ENCODE data around the gene XG.

Gene XG

DNA sequence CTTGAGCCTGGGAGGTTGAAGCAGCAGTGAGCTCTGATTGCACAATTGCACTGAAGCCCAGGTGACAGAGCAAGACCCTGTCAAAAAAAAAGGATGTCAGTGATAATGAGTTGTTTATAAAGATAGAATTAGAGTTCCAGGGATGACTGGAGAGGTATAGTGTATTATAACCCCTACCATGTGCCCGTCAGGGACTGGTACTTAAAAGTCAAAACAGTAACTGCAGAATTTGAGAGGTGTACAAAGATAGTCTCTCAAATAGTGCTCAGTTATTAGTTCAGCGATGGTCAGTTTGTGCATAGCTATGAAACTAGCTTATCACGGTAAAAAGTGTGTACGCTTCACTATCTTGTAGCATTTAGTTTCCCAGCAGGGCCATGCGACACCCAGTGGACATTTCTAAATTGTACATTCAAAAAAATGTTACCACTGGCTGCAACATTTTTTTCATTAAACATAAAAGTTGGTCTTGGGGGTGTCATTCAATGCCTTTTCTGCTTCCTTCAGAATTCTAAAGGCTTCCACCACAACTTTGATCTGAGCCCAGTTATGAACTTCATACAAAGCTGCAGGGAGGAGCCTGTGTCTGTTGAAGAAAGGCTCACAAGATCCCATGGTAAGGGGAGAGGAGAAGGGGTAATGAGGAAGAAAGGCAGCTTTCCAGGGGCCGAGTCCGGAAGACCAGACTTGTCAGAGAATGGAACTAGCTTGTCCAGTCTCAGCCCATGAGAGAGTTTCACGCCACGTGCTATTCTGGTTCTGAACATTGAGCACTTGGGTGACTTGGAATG, 67.7 kb downstream of the XG start:
- no peak for DNase-seq (ENCODE audit: low read depth in 2 of 2)

DNA sequence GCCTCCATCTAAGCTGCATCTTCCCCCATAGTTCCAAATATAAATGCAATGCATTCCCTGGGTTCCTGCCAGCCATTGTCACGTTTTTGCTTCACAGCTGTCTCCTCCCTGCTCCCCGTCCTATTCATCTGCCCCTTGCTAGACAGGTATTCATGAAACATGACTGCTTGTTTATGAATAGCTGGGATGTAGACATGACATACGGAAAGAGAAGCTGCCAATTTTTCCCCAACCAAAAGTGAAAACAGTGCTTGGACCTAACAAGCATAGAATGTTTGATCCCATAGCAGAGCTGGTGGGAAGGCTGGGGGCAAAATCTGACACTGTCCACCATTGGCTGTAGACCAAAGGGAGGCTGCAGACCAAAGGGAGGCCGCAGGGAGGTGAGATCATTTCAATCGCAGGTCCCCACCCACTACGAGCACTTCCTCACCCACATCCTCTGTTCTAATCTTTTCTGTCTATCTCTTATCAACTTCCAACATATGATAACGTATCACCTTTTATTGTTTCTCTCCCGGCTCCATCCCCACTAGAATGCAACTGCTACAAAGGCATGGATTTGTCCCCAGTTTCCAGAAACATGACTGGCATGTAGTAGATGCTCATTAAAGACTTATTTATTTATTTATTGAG, 68.4 kb downstream of the XG start:
- DNase-seq (ENCODE audit: low read depth in 2 of 2), result no peak

- DNase-seq (ENCODE audit: low read depth in 2 of 2), result no peak
Observed at GRCh38 chrX:2823795-2824386, 72.1 kb downstream of the XG start.

GRCh38 chrX:2824886-2825285, 73.0 kb downstream of the XG start:
- no peak for DNase-seq (ENCODE audit: low read depth in 2 of 2)

- DNase-seq (ENCODE audit: low read depth in 2 of 2), result no peak
Observed at GRCh38 chrX:2828344-2828958, 76.6 kb downstream of the XG start, which contains the start of gene GYG2. Gene GYG2 (plus strand): TSS chrX:2828930. CDS start chrX:2830189, 1,259 bp downstream.

DNA sequence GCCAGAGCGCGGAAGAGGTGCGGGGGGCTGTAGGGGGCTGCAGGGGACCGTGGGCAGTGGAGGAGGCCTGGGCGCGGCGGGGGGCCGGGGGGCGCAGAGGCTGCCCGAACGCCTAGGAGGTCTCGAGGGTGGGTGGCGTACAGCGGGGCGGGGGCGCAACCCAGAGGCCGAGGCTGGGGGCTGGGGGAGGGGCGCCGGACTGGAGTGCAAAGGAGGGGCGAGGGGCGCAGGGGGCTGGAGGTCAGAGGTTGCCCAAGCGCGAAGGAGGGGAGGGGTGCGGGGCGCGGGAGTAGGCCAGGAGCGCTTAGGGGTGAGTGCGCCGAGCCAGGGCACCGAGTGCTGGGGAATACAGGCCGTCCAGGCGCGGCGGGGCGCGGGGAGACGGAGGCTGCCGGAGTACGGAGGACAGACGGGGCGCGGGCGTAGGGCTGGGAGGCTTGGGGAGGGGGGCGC, 77.1 kb downstream of the XG start:
- DNase-seq (ENCODE audit: low read depth in 2 of 2), result no peak

DNA sequence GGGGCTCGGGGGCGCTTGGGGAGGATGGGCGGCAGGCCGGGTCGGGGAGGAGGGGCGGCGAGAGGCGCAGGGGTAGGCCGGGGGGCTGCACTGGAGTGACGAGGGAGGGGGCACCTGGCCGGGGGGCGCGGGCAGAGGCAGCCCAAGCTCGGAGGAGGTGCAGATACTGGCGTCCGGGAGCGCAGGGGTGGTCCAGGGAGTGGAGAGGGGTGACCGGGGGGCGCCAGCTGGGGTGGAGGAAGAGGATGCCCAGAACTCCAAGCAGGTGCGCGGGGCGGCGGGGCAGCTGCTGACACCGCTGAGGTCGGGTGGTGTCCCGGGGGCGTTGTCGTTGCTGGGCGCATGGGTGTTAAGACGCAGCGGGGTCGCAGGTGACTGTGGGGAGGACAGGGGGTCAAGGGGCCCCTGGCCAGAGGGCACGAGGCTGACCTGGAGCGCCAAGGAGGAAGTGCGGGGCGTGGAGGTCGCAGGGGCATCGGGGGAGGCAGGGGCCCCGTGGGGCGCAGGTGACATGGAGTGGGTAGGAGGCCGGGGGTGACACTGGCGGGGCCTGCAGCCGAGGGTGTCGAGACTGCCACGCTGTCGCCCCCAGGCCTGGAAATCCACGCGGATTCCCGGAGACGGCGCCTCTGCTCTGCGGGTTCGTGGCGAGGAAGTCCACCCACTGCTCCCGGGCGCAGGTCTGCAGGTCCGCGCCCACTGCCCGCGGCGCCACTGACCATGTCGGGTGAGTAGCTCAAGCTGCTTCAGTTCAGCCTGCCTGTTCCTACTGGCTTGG, 77.8 kb downstream of the XG start:
- DNase-seq (ENCODE audit: low read depth in 2 of 2), result no peak

GRCh38 chrX:2831471-2832228, 79.8 kb downstream of the XG start:
- DNase-seq (ENCODE audit: low read depth in 2 of 2), result no peak

DNA sequence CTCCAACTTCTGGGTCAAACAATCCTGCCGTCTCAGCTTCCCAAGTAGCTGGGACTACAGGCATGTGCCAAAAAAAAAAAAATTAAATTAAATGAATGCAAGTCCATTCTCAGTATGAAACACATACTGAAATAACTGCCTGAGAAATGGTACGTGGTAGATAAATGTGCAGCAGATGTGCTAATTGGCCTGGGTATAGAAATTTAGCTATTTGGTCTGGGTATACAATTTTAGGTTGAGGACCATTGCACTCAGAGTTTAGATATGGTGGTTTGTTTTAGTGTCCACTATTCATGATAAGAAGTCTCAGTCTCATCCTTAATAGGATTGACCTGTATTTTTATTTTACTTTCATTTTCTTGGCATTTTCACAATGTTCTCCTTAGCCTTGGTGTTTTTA, 86.1 kb downstream of the XG start:
- no peak for DNase-seq (ENCODE audit: low read depth in 2 of 2)

- DNase-seq (ENCODE audit: low read depth in 2 of 2), result no peak
Observed at GRCh38 chrX:2840961-2841360, 89.1 kb downstream of the XG start.

GRCh38 chrX:2841537-2841936, 89.7 kb downstream of the XG start:
- no peak for DNase-seq (ENCODE audit: low read depth in 2 of 2)

GRCh38 chrX:2846992-2847391, 95.2 kb downstream of the XG start:
- no peak for DNase-seq (ENCODE audit: low read depth in 2 of 2)

DNA sequence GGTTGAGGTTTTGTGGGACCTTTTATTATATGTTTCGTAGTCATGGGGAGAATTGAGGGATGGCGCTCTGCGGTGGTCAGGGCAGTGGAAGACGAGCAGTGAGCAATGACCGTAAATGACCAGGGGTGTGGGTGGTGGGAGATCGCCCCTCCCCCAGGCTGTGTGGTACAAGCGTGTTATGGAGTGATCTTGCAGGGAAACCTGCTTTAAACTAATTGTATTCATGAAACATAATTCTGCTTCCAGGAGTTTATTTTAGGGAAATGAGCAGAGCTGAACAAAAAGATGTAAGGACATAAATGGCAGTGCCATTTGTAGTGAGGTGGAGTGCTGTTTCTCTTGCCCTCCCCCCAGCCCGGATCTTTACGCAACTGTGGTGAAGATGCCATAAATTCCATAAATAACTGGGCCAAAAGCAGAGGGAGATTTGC, 97.0 kb downstream of the XG start:
- peak; percentile 41 to 44 for DNase-seq (ENCODE audit: low read depth in 2 of 2)

DNA sequence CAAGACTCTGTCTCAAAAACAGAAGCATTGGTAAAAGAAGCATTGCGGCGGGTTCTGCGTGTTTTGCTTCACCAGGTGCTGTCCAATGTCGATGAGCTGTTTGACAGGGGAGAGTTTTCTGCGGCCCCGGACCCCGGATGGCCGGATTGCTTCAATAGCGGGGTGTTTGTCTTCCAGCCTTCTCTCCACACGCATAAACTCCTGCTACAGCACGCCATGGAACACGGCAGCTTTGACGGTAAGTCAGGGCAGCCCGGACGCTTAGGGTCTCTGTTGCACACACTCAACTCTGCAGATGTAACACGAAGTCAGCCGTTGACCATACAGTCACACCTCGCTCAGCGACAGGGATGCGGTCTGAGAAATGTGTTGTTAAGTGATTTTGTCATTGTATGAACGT, 103.1 kb downstream of the XG start:
- DNase-seq (ENCODE audit: low read depth in 2 of 2), result no peak

DNA sequence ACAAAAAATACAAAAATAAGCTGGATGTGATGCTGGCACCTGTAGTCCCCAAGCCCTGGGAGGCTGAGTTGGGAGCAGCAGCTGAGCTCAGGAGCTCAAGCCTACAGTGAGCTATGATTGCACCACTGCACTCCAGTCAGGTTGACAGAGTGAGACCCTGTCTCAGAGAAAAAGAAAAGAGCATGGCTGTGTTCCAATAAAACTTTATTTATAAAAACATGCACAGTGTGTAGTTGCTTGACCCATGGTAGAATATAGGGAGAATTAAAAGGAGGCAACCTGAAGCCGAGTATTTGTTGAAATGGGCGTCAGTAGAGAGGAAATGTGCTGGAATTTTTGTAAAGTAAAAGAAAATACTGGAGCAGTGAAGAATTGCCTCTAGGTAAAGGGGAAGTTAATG, 103.9 kb downstream of the XG start:
- no peak for DNase-seq (ENCODE audit: low read depth in 2 of 2)

DNA sequence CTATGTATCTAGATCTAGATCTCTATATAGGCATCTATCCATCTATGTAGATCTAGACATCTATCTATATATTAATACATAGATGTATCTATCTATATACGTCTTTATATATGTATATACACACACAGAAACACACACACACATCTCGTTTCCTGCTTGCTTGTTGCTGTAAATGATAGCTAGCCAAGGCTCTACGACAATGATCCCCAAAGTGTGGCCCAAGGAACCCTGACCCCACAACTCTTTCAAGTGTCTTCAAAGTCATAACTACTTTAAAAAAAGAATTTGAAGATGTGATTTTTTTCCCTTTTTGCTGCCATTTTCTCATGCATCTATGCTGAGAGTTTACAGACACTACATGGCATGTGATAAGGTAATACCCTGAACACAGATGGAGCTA, 105.7 kb downstream of the XG start:
- no peak for DNase-seq (ENCODE audit: low read depth in 2 of 2)

DNA sequence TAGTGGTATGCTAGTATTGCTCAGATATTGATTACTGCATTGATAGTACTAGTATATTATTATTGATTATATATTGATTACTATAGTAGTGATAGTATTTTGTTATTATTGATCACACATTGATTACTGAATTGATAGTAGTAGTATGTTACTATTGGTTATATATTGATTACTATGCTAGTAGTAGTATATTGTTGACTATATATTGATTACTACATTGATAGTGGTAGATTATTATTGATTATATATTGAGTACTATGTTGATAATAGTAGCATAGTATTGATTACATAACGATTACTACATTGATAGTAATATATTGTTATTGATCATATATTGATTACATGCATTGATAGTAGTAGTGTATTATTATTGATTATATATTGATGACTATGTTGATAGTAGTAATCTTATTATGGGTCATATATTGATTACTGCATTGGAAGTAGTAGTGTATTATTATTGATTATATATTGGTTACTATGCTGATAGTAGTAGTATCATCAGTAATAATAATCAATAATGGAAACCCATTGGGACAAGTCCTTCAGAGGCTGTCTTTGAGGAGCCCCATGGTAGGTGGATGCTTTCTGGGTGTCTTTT, 107.5 kb downstream of the XG start:
- no peak for DNase-seq (ENCODE audit: low read depth in 2 of 2)

DNA sequence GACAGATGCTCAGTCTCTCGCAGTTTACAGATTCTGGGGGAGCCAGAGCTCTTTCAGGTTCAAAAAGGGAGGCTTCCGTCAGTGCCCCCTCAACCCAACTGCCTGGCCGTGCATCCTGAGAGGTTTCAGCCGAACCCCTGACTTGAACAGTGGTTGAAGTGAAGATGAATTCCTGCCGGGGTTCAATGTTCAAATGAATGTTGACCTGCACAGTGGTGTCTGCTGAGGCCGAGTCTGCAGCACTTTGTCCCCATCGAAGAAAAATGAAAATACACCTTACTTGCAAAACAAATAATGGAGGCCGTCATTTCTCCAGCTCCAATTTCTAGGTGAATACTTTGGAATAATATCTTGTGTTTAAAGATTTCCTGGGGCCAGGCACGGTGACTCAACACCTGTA, 110.6 kb downstream of the XG start:
- no peak for DNase-seq (ENCODE audit: low read depth in 2 of 2)

GRCh38 chrX:2863646-2864045, 111.8 kb downstream of the XG start:
- DNase-seq (ENCODE audit: low read depth in 2 of 2), result peak in 1 of 2 experiments; percentile 10

All from fibroblast of skin of left biceps (primary cell).